BJ (cell line): ENCODE results near the gene PCDH19. TPM values are rescaled to one million over a fixed set of nuclear protein-coding genes. Genes with fewer than 3 reads are reported as not detected.

ENCODE experiments used
- CTCF ChIA-PET: fragments of 350-600 bp; formaldehyde crosslinking; extraction: SDS; loops from one replicate; lab custom pipeline; 2021; ENCODE audit warnings: antibody characterized with exemption, inconsistent platforms; lab: Yijun Ruan, JAX
- POLR2A ChIA-PET: fragments of 300-600 bp; sonication (Branson Sonifier 250); formaldehyde crosslinking; extraction: SDS; loops from one replicate; lab custom pipeline; 2021; ENCODE audit warnings: antibody characterized with exemption; lab: Charles Lee
- DNase-seq: peaks from one replicate; pipeline ENCODE4 v3.0.0-alpha.2; 2011; ENCODE audit warnings: low read depth
- H3K27me3 ChIP-seq: 2 replicates; pipeline ENCODE4 v1.6.0; 2011; ENCODE audit warnings: low read length; ENCODE audit not compliant: control insufficient read depth, insufficient read depth
- H3K36me3 ChIP-seq: 2 replicates; pipeline ENCODE4 v1.5.1; 2011; ENCODE audit warnings: low read length; ENCODE audit not compliant: control insufficient read depth, insufficient read depth
- H3K4me3 ChIP-seq: 2 replicates; pipeline ENCODE4 v1.5.1; 2011; ENCODE audit warnings: low read depth, mild to moderate bottlenecking, control low read depth, low read length
- polyA plus RNA-seq: library from polyadenylated mRNA; depleted of rRNA; stranded (reverse); fragments of >200 nt; gene quantifications from 2 replicates; pipeline ENCODE4 v1.2.3, GENCODE V29; 2011
- TF ChIP-seq, protein P1 (sequence below): IDR thresholded peaks from 2 replicates; pipeline ENCODE4 v1.5.1; 2011; ENCODE audit warnings: low read depth, mild to moderate bottlenecking, control low read depth, inconsistent platforms, low read length, moderate library complexity; ENCODE audit not compliant: insufficient read depth

Gene PCDH19
- polyA plus RNA-seq, 1 experiment = 0.01 TPM

DNA sequence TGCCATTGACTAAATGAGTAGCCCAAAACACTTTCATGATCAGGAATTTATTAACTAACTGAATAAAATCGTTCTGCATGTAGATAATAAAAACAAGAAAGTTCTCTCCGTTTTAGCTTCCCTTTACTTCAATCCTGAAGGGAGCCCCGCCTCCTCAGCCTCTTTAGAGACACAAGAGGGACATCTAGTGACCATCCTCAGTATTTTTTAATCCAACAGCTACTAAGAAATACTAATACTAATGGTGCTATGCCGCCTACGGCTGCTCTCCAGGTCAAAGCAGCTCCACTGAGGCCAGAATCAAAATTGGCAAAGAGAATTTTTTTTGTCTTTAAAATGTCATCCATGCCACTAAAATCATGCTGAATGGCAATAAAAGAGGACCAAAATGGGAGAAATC, 3.2 kb upstream of the PCDH19 start:
- H3K27me3 ChIP-seq = peaks cover 10% of the 10 kb centered on the region
- TF ChIP-seq, protein P1, sequence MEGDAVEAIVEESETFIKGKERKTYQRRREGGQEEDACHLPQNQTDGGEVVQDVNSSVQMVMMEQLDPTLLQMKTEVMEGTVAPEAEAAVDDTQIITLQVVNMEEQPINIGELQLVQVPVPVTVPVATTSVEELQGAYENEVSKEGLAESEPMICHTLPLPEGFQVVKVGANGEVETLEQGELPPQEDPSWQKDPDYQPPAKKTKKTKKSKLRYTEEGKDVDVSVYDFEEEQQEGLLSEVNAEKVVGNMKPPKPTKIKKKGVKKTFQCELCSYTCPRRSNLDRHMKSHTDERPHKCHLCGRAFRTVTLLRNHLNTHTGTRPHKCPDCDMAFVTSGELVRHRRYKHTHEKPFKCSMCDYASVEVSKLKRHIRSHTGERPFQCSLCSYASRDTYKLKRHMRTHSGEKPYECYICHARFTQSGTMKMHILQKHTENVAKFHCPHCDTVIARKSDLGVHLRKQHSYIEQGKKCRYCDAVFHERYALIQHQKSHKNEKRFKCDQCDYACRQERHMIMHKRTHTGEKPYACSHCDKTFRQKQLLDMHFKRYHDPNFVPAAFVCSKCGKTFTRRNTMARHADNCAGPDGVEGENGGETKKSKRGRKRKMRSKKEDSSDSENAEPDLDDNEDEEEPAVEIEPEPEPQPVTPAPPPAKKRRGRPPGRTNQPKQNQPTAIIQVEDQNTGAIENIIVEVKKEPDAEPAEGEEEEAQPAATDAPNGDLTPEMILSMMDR = peak; percentile 41
- H3K4me3 ChIP-seq = no peak overlapping the region
- ChIA-PET POLR2A (no interaction called here), CTCF (interaction anchor here (0.9 to 1.5 kb wide), 5 partner anchors 15 to 355 kb away, joined by 3 to 5 read pairs (median 4); no protein-coding TSS in a partner anchor)
- no peak for DNase-seq
- no peaks in the 10 kb centered on the region for H3K36me3 ChIP-seq

DNA sequence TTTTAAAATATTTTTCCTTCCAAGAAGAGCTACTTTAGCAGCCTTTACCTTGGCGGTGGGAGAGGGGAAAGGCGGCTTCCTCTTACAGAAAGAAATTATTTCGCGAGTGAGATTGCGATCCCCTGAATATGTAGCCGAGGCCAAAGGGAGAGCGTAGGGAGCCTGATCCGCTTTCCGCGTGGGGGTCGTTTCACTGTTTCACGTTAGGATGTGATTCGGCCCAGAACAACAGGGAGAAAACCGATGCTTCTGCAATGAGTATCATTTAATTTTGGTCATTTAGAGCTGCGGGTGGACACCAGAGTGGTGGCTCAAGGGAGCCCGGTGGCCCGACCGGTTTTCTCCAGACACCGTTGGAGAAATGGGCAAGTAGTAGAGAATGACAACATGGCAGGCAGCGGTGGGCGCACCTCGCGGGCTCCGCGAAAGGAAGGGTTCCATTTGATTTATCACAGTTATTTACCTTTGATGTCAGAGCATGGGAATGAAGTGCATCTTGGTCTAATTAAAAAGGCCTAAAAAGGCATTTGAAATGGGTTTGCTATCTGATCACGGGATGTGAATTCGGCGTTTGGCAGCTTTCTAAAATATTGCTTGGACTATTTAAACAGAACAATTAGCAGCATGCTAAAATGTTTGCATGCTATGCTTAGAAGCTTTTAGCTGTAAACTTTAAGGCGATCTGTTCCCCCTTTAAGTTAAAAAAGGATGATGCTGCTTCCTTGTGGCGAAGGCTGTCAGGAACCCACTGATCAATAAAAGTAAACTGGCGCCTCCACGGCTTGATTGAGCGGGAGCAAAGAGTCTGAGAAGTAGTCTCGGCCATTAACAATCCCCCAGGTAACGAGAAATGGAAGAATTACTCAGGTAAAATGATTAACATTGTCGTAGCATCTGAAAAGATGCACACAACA, 2.0 kb upstream of the PCDH19 start:
- no peaks in the 10 kb centered on the region for H3K36me3 ChIP-seq
- no peak overlapping the region for H3K4me3 ChIP-seq
- DNase-seq = no peak
- TF ChIP-seq, protein P1 = no peak
- peaks cover 16% of the 10 kb centered on the region for H3K27me3 ChIP-seq
- ChIA-PET CTCF (interaction anchor here (1.1 to 1.5 kb wide), 2 partner anchors 38 to 357 kb away, joined by 4 read pairs; no protein-coding TSS in a partner anchor), POLR2A (no interaction called here)

- ChIA-PET CTCF (no interaction called here), POLR2A (no interaction called here)
- H3K4me3 ChIP-seq = no peak overlapping the region; the same call in 1 of the 2 replicates
- H3K36me3 ChIP-seq = no peaks in the 10 kb centered on the region
- no peak for DNase-seq
- peaks cover 16% of the 10 kb centered on the region for H3K27me3 ChIP-seq
- TF ChIP-seq, protein P1 = no peak
These were observed 1.1 kb upstream of the PCDH19 start for GRCh38 chrX:100410901-100411801.

DNA sequence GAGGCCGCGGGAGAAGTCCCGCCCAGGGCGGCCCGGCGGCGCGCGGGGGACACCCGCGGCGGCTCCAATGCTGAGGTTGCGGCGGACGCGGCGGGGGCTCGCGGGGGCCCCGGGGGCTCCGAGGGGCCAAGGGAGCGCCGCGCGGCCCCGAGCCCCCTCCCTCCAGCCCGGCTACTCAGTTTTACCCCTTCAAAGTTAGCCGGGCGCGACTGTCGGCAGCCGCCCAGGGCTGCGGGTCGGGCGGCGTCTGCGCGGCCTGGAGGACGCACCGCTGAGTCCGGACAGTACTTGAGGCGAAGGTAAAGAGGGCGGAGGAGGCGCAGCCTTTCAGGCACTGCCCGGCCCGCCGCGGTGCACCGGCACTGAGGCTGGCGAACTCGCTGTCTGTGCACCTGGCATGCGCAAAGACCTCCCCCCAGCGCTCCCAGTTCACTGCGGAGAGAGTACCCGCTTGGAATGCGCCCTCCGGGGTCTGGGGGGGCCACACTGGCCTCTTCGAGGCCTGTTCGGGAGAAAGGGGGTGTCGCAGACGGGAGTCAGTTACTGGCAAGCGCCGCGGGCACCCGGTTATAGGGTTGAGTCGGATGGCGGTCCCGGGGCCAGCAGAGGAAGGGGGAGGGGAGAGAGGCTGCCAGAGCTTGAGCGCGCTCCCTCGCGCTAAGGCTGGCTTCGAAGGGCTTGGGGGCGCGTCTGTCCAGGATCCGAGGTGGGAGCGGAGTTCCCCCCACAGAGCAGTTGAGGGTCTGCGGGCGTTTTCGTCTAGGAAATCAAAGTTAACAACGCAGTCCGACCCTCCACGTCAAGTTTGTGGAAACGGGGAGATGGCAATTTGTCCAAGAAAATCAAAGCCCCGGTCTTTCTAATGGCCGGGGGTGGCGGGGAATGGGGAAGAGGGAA, 1.1 kb downstream of the PCDH19 start:
- DNase-seq = no peak
- no peaks in the 10 kb centered on the region for H3K36me3 ChIP-seq
- H3K4me3 ChIP-seq = no peak overlapping the region
- H3K27me3 ChIP-seq = peaks cover 17% of the 10 kb centered on the region
- POLR2A ChIA-PET = no interaction called here
- TF ChIP-seq, protein P1 = no peak
- CTCF ChIA-PET = no interaction called here
